SU-DHL-6 (cell line): Measurements from ENCODE around the gene CCDC80.

Experiments used
- CTCF ChIP-seq: fragments of 200-600 bp; sonication (generic); IDR thresholded peaks from one replicate; pipeline ENCODE4 v1.5.1; 2017; ENCODE audit warnings: antibody characterized with exemption, mild to moderate bottlenecking, low read length, moderate library complexity; ENCODE audit not compliant: insufficient read depth, poor library complexity, severe bottlenecking
- EZH2phosphoT487 ChIP-seq: fragments of 200-600 bp; sonication (generic), shearing (Covaris generic); conservative IDR thresholded peaks from 2 replicates; pipeline ENCODE4 v1.6.1; 2018; ENCODE audit warnings: mild to moderate bottlenecking, antibody characterized with exemption, low read length, moderate library complexity, mixed read lengths

- TF ChIP-seq CTCF: no peak
- TF ChIP-seq EZH2phosphoT487: no peak
These were observed 13.5 kb downstream of the CCDC80 start for GRCh38 chr3:112627419-112627818.
